Panc1 (cell line): Measurements from ENCODE around the gene SBK2.

Source experiments
- CTCF ChIP-seq: fragments of 450-650 bp; IDR thresholded peaks from 2 replicates; pipeline ENCODE4 v1.5.1; 2017; ENCODE audit warnings: mild to moderate bottlenecking
- POLR2AphosphoS5 ChIP-seq: IDR thresholded peaks from 2 replicates; pipeline ENCODE4 v1.6.1; 2012; ENCODE audit warnings: mild to moderate bottlenecking, low read depth, low read length, moderate library complexity

GRCh38 chr19:55490478-55491432, 46.2 kb downstream of the SBK2 start:
- TF ChIP-seq CTCF = no peak
- no peak for TF ChIP-seq POLR2AphosphoS5
